K562 (cell line): Measurements from ENCODE around the gene SST. TPM values are rescaled to one million over a fixed set of nuclear protein-coding genes. Genes with fewer than 3 reads are reported as not detected.

ENCODE experiments used
- ATAC-seq: fragments of 200-7000 bp; cut with Tn5 transposase; 3 replicates; pipeline ENCODE4 v1.9.1; 2020; ENCODE audit warnings: moderate library complexity
- BruUV-seq: library from RNA; stranded (reverse); fragments of 400-500 nt; replicated peaks from 2 replicates; lab custom pipeline; 2021; lab: Mats Ljungman, UMichigan
- CTCF ChIA-PET: fragments of 300-600 bp; formaldehyde crosslinking; extraction: SDS; loops from one replicate; lab custom pipeline; 2021; ENCODE audit warnings: low intra/inter-chr PET ratio; lab: Yijun Ruan, JAX
- POLR2A ChIA-PET: fragments of 300-600, 350-650 bp; sonication (Branson Sonifier 250); formaldehyde crosslinking; extraction: SDS; loops from one replicate; lab custom pipeline; 2021; ENCODE audit warnings: antibody characterized with exemption, inconsistent platforms; lab: Yijun Ruan, JAX
- DNase-seq, 4 experiments: peaks; one replicate each; pipeline versions ENCODE4 v3.0.0 to v3.0.0-alpha.2; 2011 to 2018; ENCODE audit warnings: low spot score in 3 of 4, mixed read lengths in 3 of 4; ENCODE audit errors: extremely low read depth in 1 of 4
- FAIRE-seq: peaks from 2 replicates; lab custom pipeline; 2011; peaks lifted over from hg19 to GRCh38; lab: Jason Lieb, UNC
- H2AFZ ChIP-seq: 2 replicates; pipeline ENCODE4 v1.6.0; 2011; ENCODE audit warnings: low read depth, low read length, control low read depth, inconsistent platforms
- H3K27ac ChIP-seq: fragments of 200-600 bp; 3 replicates; pipeline ENCODE4 v1.8.0; 2011; ENCODE audit warnings: low read depth, mild to moderate bottlenecking, control low read depth, inconsistent platforms, low read length, moderate library complexity, mixed read lengths; ENCODE audit errors: extremely low read depth
- H3K27me3 ChIP-seq, 2 experiments: fragments of 300-600 bp in 1 of 2; 2 replicates in 1 of 2; 3 replicates in 1 of 2; pipeline versions ENCODE4 v1.6.0 to v1.8.0; 2011; ENCODE audit warnings: inconsistent platforms in 2 of 2, low read length in 2 of 2, mild to moderate bottlenecking in 1 of 2, mixed read lengths in 1 of 2, moderate library complexity in 1 of 2; ENCODE audit not compliant: control insufficient read depth in 2 of 2, insufficient read depth in 2 of 2
- H3K36me3 ChIP-seq: fragments of 300-600 bp; 3 replicates; pipeline ENCODE4 v1.8.0; 2011; ENCODE audit warnings: mild to moderate bottlenecking, low read length, inconsistent platforms; ENCODE audit not compliant: control insufficient read depth, insufficient read depth
- H3K4me1 ChIP-seq, 2 experiments: fragments of 200-600 bp in 1 of 2; replicated peaks in 1 of 2; 2 replicates in 1 of 2; 3 replicates in 1 of 2; pipeline versions ENCODE4 v1.5.1 to v1.8.0; 2011; ENCODE audit warnings: inconsistent platforms in 2 of 2, low read length in 2 of 2, mild to moderate bottlenecking in 1 of 2, mixed read lengths in 1 of 2, moderate library complexity in 1 of 2; ENCODE audit not compliant: control insufficient read depth in 2 of 2, insufficient read depth in 2 of 2
- H3K4me2 ChIP-seq: 2 replicates; pipeline ENCODE4 v1.6.1; 2011; ENCODE audit warnings: low read length, control low read depth, inconsistent platforms, mixed read lengths; ENCODE audit not compliant: insufficient read depth
- H3K4me3 ChIP-seq: fragments of 200-600 bp; sonication (generic), shearing (Covaris generic); 2 replicates; pipeline ENCODE4 v1.5.1; 2016; ENCODE audit warnings: control low read depth, inconsistent platforms
- H3K79me2 ChIP-seq: fragments of 200-600 bp; 3 replicates; pipeline ENCODE4 v1.8.0; 2011; ENCODE audit warnings: low read length, inconsistent platforms; ENCODE audit not compliant: control insufficient read depth, insufficient read depth
- H3K9ac ChIP-seq, 2 experiments: 2 replicates each; pipeline versions ENCODE4 v1.6.0 to v1.6.1; 2011; ENCODE audit warnings: low read depth in 2 of 2, low read length in 2 of 2, control low read depth in 1 of 2, inconsistent platforms in 1 of 2, mild to moderate bottlenecking in 1 of 2, mixed read lengths in 1 of 2; ENCODE audit not compliant: insufficient read depth in 1 of 2
- H3K9me1 ChIP-seq: one replicate; pipeline ENCODE4 v1.6.0; 2011; ENCODE audit warnings: inconsistent platforms, mild to moderate bottlenecking, low read length, moderate library complexity; ENCODE audit not compliant: control insufficient read depth, insufficient read depth
- H3K9me3 ChIP-seq: replicated peaks from 2 replicates; pipeline ENCODE4 v1.5.1; 2011; ENCODE audit warnings: low read depth, low read length, inconsistent platforms; ENCODE audit not compliant: control insufficient read depth, insufficient read depth
- H4K20me1 ChIP-seq: replicated peaks from 2 replicates; pipeline ENCODE4 v1.6.1; 2011; ENCODE audit warnings: low read length, inconsistent platforms, mixed read lengths; ENCODE audit not compliant: control insufficient read depth, insufficient read depth
- CTCF ChIP-seq, 3 experiments: IDR thresholded peaks in 2 of 3; conservative IDR thresholded peaks in 1 of 3; 2 replicates each; pipeline ENCODE4 v1.5.1; 2011 to 2012; ENCODE audit warnings: low read length in 3 of 3, mild to moderate bottlenecking in 3 of 3, control low read depth in 2 of 3, improper control_type of control experiment in 1 of 3, inconsistent platforms in 1 of 3, low read depth in 1 of 3, mixed read lengths in 1 of 3, moderate library complexity in 1 of 3; ENCODE audit not compliant: insufficient read depth in 2 of 3
- HDAC8 ChIP-seq: fragments of 450-650 bp; IDR thresholded peaks from 2 replicates; pipeline ENCODE4 v1.6.1; 2016; ENCODE audit warnings: mild to moderate bottlenecking, missing genetic modification characterization, moderate library complexity, missing compliant biosample characterization
- MYC ChIP-seq, 2 experiments: fragments of 250-450 bp in 1 of 2; sonication (Bioruptor Pico) in 1 of 2; IDR thresholded peaks; 2 replicates each; pipeline versions ENCODE4 v1.5.1 to v1.6.1; 2012 to 2021; ENCODE audit warnings: low read depth in 2 of 2, borderline replicate concordance in 1 of 2, improper control_type of control experiment in 1 of 2, low read length in 1 of 2, mild to moderate bottlenecking in 1 of 2, moderate library complexity in 1 of 2
- PKNOX1 ChIP-seq: fragments of 450-650 bp; IDR thresholded peaks from 2 replicates; pipeline ENCODE4 v1.6.1; 2016
- STAT5A ChIP-seq: IDR thresholded peaks from 2 replicates; pipeline ENCODE4 v1.6.1; 2012; ENCODE audit warnings: low read length, inconsistent platforms, borderline replicate concordance
- TCF7 ChIP-seq: sonication (generic); IDR thresholded peaks from 2 replicates; pipeline ENCODE4 v1.6.1; 2016; ENCODE audit warnings: antibody characterized with exemption, borderline replicate concordance
- UBTF ChIP-seq, 2 experiments: IDR thresholded peaks; 2 replicates each; pipeline ENCODE4 v1.6.1; 2012; ENCODE audit warnings: improper control_type of control experiment in 2 of 2, low read depth in 2 of 2, low read length in 2 of 2, borderline replicate concordance in 1 of 2
- WHSC1 ChIP-seq: IDR thresholded peaks from one replicate; pipeline ENCODE4 v1.6.1; 2012; ENCODE audit warnings: low read length, control low read depth, inconsistent platforms
- WGBS: fragments of 100-300 bp; shearing (Covaris generic); methylation state at CpG from one replicate; pipeline ENCODE4 v1.1.6; 2016; ENCODE audit warnings: low coverage, mixed read lengths; ENCODE audit not compliant: insufficient coverage; ENCODE audit errors: missing lambda C conversion rate; 5-methylcytosine and 5-hydroxymethylcytosine counted together
- in situ Hi-C: fragments of 300-500 bp; cut with MboI; formaldehyde crosslinking; loops from 4 replicates; pipeline ENCODE4 v1.15.0; 2018; ENCODE audit warnings: inconsistent platforms, mixed read lengths
- intact Hi-C: fragments of 100-400 bp; cut with micrococcal nuclease; formaldehyde crosslinking; loops from 2 replicates; pipeline ENCODE4 v1.14.2; 2022
- polyA plus RNA-seq, 8 experiments: library from polyadenylated mRNA; depleted of rRNA in 4 of 8; stranded (reverse) in 5 of 8; unstranded in 3 of 8; fragments of >200 nt; fragmentation: Nextera tagmentation in 2 of 8; fragmentation: Illumina TruSeq in 1 of 8; extraction: Ambion mirVana in 2 of 8; extraction: Trizol in 1 of 8; gene quantifications; 2 replicates each; pipeline versions ENCODE4 v1.2.1 to v1.2.3, GENCODE V29; 2011 to 2014; ENCODE audit warnings: inconsistent platforms in 1 of 8, missing spikeins in 1 of 8
- total RNA-seq, 7 experiments: library from RNA; depleted of rRNA in 6 of 7; stranded (reverse); fragments of >200 nt in 6 of 7; fragmentation: Illumina TruSeq in 2 of 7; extraction: Trizol in 2 of 7; gene quantifications; 2 replicates each; pipeline versions ENCODE4 v1.2.1 to v1.2.3, GENCODE V29; 2011 to 2021; ENCODE audit warnings: low replicate concordance in 1 of 7

The SST gene
- total and polyA plus RNA-seq, 9 of the 15 experiments (the other 6 are each of a cell fraction or from before 2014, with no cell fraction given) = not detected

- TF ChIP-seq CTCF (IDR thresholded peaks at IDR 0.05 in 2 of 3, conservative IDR thresholded peaks at IDR 0.05 in 1 of 3; ENCODE audit: insufficient read depth in 2 of 3, low read depth in 1 of 3, low read length in 3 of 3) = no peak
Observed at GRCh38 chr3:187621881-187622280, 48.3 kb downstream of the SST start (continued).

- TF ChIP-seq STAT5A (no peak), HDAC8 (tag) (no peak), PKNOX1 (no peak), UBTF (IDR thresholded peaks at IDR 0.05; ENCODE audit: borderline replicate concordance in 1 of 2, low read depth in 2 of 2, low read length in 2 of 2) (no peak), TCF7 (no peak), WHSC1 (no peak), MYC (IDR thresholded peaks at IDR 0.05; ENCODE audit: low read depth, low read length) (no peak), MYC (CRISPR knock-in tag; IDR thresholded peaks at IDR 0.05; ENCODE audit: borderline replicate concordance, low read depth) (no peak)
- TF ChIP-seq, all 486 proteins: peak for 0
- FAIRE-seq (no peak), ATAC-seq (no peak), DNase-seq (no peak)
- POLR2A ChIA-PET = no interaction called here
- Histone ChIP-seq H3K4me2 (no peak overlapping the region), H3K4me3 (no peak overlapping the region), H4K20me1 (no peaks in the 10 kb centered on the region), H3K79me2 (no peaks in the 10 kb centered on the region), H3K9ac (no peak overlapping the region), H3K27me3 (no peaks in the 10 kb centered on the region; a peak in 2 of 5 replicates), H3K9me1 (no peaks in the 10 kb centered on the region), H2AFZ (no peak overlapping the region), H3K4me1 (no peaks in the 10 kb centered on the region), H3K9me3 (no peaks in the 10 kb centered on the region), H3K36me3 (no peaks in the 10 kb centered on the region), H3K27ac (no peak overlapping the region)
- WGBS = 0% methylated on average over 2 of the region's 2 CpGs
- BruUV-seq = no TSS peak
- intact Hi-C loops = loop anchor here (5.0 kb wide), 1 partner anchor 397 kb away; no protein-coding TSS in a partner anchor
- CTCF ChIA-PET = no interaction called here
- in situ Hi-C loops = no loop called here
Observed at GRCh38 chr3:187619461-187619860, 50.7 kb downstream of the SST start.
